Esophagus (tissue), 2 donors: ENCODE data around the gene MRPL40. TPM values are rescaled to one million over a fixed set of nuclear protein-coding genes. Genes with fewer than 3 reads are reported as not detected.

Source experiments
- H3K27ac ChIP-seq, 2 donors: one replicate each; pipeline ENCODE4 v1.5.1; 2013; ENCODE audit warnings: low read depth in 2 of 2, mild to moderate bottlenecking in 2 of 2, inconsistent platforms in 1 of 2, low read length in 1 of 2, moderate library complexity in 1 of 2
- H3K27me3 ChIP-seq, 2 donors: one replicate each; pipeline ENCODE4 v1.6.1; 2013; ENCODE audit warnings: low read length in 2 of 2, control low read depth in 1 of 2, mild to moderate bottlenecking in 1 of 2; ENCODE audit not compliant: insufficient read depth in 2 of 2, control insufficient read depth in 1 of 2
- H3K36me3 ChIP-seq, 2 donors: one replicate each; pipeline ENCODE4 v1.6.1; 2013; ENCODE audit warnings: low read length in 1 of 2; ENCODE audit not compliant: control insufficient read depth in 2 of 2, insufficient read depth in 2 of 2
- H3K4me1 ChIP-seq, 2 donors: one replicate each; pipeline ENCODE4 v1.6.1; 2013; ENCODE audit warnings: low read length in 1 of 2; ENCODE audit not compliant: control insufficient read depth in 2 of 2, insufficient read depth in 2 of 2
- H3K4me3 ChIP-seq, 2 donors: one replicate each; pipeline ENCODE4 v1.5.1; 2013; ENCODE audit warnings: low read length in 2 of 2, mild to moderate bottlenecking in 2 of 2, low read depth in 1 of 2, moderate library complexity in 1 of 2
- H3K9me3 ChIP-seq, 2 donors: one replicate each; pipeline ENCODE4 v1.6.1; 2013; ENCODE audit warnings: mild to moderate bottlenecking in 2 of 2, low read depth in 1 of 2, low read length in 1 of 2, moderate library complexity in 1 of 2; ENCODE audit not compliant: control insufficient read depth in 2 of 2, insufficient read depth in 1 of 2
- WGBS, 2 donors: extraction: QIAGEN DNeasy Blood & Tissue Kit; methylation state at CpG; one replicate each; pipeline ENCODE4 v1.1.7; 2013; 5-methylcytosine and 5-hydroxymethylcytosine counted together
- polyA plus RNA-seq, 2 donors: library from polyadenylated mRNA; stranded (reverse); fragments of 200-250 nt; gene quantifications; one replicate each; pipeline ENCODE4 v1.2.3, GENCODE V29; 2013
- donor health status: healthy with polysubstance abuse.
- donor health status: Bipolar disorder and iron deficiency.

Gene MRPL40
- polyA plus RNA-seq, 2 donors: 27.9 to 46.2 TPM

- WGBS, 2 donors: 0 to 1% methylated on average over 85 to 92 of the region's 92 CpGs
- H3K27me3 ChIP-seq: no peaks in the 10 kb centered on the region
- H3K27ac ChIP-seq: peak within 1 kb of the TSS; percentile 83 to 91
- H3K9me3 ChIP-seq: no peaks in the 10 kb centered on the region
- H3K4me3 ChIP-seq: peak within 1 kb of the TSS; percentile 66 to 79
- peaks cover 2 to 12% of the 10 kb centered on the region in 2 donors for H3K4me1 ChIP-seq
- H3K36me3 ChIP-seq: peaks cover 7 to 9% of the 10 kb centered on the region in 2 donors
Measured at GRCh38 chr22:19447330-19448075, 15.2 kb downstream of the MRPL40 start, which contains the start of gene C22orf39. Gene C22orf39 (minus strand): TSS chr22:19447711. CDS start chr22:19447688, 23 bp downstream.

DNA sequence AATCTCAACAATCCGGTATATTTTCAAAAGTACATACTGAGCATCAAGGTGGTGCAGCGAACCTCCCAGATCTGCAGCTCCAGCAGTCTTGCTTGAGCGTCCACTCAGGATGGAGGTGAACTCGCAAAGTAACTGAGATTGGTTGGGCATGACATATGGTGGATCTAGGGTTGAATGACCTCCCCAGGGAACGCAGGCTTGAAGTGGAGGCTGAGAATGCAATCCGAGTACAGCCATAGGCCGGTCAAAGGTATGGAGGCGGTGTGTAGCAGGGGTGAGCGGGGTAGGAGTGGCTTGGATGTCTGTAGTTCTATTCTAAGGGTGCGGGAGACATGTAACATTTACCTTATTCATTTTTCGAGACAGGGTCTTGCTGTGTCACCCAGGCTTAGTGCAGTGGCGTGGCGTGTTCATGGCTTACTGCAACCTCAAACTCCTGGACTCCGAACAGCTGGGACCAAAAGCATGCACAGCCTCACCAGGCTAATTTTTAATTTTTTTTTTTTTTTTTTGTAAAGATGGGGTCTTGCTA lies 15.8 kb downstream of the MRPL40 start:
- H3K27me3 ChIP-seq: no peaks in the 10 kb centered on the region
- no peaks in the 10 kb centered on the region for H3K9me3 ChIP-seq
- 13% methylated on average over 14 of the region's 14 CpGs for whole genome bisulfite sequencing, 2 donors
- H3K27ac ChIP-seq: peak overlapping the region; percentile 83 to 87
- peaks cover 8 to 9% of the 10 kb centered on the region in 2 donors for H3K36me3 ChIP-seq
- H3K4me3 ChIP-seq: peak overlapping the region; percentile 66 to 79
- peaks cover 2 to 12% of the 10 kb centered on the region in 2 donors for H3K4me1 ChIP-seq

DNA sequence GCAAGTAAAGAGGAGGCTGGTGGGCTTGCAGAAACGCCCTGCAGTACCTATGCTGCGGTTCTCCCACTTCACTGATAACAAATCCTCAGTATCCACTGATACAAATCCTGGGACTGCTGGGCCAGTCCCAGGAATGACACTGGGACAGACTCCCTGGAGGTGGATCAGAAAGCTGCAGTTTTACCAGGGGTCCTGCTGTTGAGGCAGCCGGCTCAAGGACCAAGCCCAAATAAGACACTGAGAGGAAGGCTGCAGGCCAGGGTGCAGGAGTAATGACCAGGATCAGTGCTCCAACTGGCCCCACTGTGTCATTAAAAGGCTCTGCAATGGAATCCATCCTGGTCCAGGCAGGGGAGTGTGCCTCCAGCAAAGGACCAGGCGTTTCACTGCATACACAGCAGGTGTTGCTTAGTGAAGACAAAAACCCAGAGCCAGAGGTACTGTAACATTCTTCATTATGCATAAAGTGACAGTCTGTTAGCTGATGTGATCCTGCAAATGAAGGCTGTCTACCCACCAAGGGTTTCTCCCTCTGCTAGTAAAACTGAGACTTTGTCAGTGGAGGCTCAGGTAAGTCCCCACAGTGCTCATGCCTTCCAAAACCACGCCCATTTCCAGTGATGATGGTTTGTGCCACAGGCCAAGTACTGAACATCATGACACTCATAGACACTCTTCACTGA lies 16.5 kb downstream of the MRPL40 start:
- Histone ChIP-seq H3K4me1 (peaks cover 2 to 7% of the 10 kb centered on the region in 2 donors), H3K27ac (no peak overlapping the region), H3K4me3 (no peak overlapping the region), H3K36me3 (peaks cover 10 to 16% of the 10 kb centered on the region in 2 donors), H3K9me3 (no peaks in the 10 kb centered on the region), H3K27me3 (no peaks in the 10 kb centered on the region)
- WGBS, 2 donors: 76 to 78% methylated on average over 5 of the region's 5 CpGs

DNA sequence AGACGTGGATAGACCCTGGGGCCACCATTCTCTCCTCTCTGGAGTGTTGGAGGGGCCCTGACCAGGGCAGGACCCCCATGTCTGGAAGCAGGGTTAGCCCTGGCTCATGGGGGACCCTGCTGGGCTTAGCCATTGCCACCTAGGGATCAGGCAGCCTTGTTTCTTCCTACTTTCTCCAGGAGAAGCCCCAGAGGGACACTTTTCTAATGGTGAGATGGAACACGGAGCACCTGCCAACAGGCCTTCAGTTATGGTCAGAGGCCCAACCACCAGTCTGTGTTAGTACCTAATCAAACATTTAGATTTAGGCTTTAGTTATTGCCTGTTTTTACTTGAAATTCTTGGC lies 17.1 kb downstream of the MRPL40 start:
- Histone ChIP-seq H3K27me3 (no peaks in the 10 kb centered on the region), H3K36me3 (peaks cover 11 to 14% of the 10 kb centered on the region in 2 donors), H3K9me3 (no peaks in the 10 kb centered on the region), H3K27ac (no peak overlapping the region), H3K4me1 (peaks cover 2 to 7% of the 10 kb centered on the region in 2 donors), H3K4me3 (no peak overlapping the region)
- WGBS, 2 donors: 71 to 77% methylated on average over 2 of the region's 2 CpGs

DNA sequence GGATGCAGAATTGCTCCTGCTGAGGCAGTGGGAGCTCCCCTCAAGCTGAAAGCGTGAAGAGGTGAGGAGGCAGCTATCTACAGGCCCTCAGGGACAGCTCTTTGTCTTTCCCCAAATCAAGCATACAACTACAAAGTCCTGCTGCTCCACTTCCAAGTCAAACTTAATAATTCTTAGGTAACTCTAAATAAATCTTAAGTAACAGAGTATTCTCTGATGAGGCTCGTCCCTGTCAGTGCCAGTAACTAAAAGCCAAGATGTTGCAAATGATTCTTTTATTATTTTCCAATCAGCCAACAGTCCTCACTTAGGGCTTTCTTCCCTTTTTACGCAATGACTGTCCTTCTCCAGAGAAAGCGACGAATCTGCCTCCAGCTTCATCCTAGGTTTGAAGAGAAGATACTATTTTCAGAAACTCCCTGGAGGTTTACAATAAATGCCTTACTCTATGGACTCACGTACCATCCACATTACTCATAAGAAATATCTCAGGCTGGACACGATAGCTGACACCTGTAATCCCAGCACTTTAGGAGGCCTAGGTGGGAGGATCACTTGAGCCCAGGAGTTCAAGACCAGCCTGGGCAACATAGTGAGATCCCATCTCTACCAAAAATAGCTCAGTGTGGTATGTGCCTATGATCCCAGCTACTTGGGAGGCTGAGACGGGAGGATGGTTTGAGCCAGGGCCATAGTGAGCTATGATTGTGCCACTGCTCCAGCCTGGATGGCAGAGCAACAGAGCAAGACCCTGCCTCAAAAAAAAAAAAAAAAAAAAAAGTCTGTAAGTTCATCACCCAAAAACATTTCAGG lies 18.2 kb downstream of the MRPL40 start:
- Histone ChIP-seq H3K36me3 (peaks cover 21 to 22% of the 10 kb centered on the region in 2 donors), H3K27ac (no peak overlapping the region), H3K27me3 (no peaks in the 10 kb centered on the region), H3K4me1 (peaks cover 2 to 7% of the 10 kb centered on the region in 2 donors), H3K9me3 (no peaks in the 10 kb centered on the region), H3K4me3 (no peak overlapping the region)
- WGBS, 2 donors: 87 to 88% methylated on average over 8 of the region's 8 CpGs

DNA sequence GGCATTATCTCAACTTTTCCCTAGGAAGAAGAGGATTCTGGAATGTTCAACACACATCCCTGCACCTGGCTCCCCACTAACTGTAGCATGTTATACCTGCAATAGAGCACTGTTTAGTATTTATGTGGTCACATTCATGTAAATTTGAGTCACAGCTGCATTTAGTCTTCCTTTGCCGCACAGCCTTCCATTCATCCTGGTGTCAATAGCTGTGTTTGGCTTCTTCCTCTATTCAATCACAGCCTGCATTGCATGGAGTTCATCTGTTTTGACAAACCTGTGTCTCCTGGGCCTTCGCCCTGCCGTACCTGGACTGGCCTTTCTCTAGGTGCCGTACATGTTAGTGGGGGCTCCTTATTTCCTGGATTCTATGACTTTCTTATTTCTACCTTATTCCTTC lies 19.2 kb downstream of the MRPL40 start:
- no peaks in the 10 kb centered on the region for H3K9me3 ChIP-seq
- H3K4me1 ChIP-seq: peaks cover 2 to 4% of the 10 kb centered on the region in 2 donors
- no peaks in the 10 kb centered on the region for H3K27me3 ChIP-seq
- no peak overlapping the region for H3K4me3 ChIP-seq
- 96 to 97% methylated on average over 4 of the region's 4 CpGs for WGBS, 2 donors
- H3K36me3 ChIP-seq: peaks cover 29 to 30% of the 10 kb centered on the region in 2 donors
- H3K27ac ChIP-seq: no peak overlapping the region

DNA sequence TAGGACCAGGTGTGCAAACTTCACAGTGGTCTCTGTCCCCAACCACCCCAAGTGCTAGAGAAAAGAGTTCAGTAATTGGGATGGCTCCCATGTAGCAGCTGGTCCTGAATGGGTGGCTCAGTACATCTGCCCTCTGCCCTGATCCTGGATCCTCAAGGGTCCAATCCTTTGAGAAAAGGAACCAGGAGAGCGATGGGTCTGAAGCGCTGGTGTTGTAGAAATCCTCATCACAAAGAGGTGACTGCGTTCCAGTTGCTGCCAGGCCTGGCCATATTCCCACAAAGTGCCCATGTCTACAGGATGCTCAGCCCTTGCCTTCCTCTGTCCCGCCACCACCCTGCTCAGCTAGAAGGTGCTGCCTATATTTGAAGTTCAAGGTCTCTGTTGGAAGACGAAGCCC lies 21.4 kb downstream of the MRPL40 start:
- Histone ChIP-seq H3K4me3 (no peak overlapping the region), H3K27me3 (no peaks in the 10 kb centered on the region), H3K9me3 (no peaks in the 10 kb centered on the region), H3K27ac (no peak overlapping the region), H3K4me1 (peaks cover 0 to 1% of the 10 kb centered on the region in 2 donors), H3K36me3 (peaks cover 35 to 37% of the 10 kb centered on the region in 2 donors)
- WGBS, 2 donors: 97 to 99% methylated on average over 5 of the region's 5 CpGs

DNA sequence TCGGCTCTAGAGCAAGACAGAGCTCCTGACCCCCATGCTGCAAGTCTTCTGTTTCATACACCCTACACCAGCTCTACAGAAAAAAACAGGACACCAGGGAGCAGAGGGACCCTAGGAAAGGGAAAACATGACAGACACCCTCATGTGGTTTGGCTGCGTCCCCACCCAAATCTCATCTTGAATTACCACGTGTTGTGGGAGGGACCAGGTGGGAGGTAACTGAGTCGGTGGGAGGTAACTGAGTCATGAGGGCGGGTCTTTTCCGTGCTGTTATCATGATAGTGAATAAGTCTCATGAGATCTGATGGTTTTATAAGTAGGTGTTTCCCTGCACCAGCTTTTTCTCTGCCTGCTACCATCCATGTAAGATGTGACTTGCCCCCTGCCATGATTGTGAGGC lies 21.8 kb downstream of the MRPL40 start:
- peaks cover 35 to 37% of the 10 kb centered on the region in 2 donors for H3K36me3 ChIP-seq
- WGBS, 2 donors: 75 to 78% methylated on average over 6 of the region's 6 CpGs

DNA sequence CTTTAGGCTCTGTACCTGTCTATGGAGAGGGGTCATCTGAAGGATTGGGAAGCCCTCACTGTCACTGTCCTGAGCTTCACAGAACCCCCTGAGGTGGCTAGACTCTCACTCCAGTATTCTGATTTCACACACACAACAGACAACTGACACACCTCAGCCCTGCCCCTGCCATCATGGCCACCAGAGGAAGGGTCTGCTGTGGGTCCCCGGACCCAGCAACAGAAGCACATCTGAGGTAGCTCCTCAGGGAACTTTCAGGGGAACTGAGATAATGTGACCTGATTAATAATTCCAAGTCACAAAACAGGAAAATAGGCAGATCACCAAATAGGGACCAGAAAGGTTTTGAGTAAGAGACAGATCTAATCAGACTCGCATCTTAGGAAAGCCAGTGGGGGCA lies 22.7 kb downstream of the MRPL40 start:
- no peaks in the 10 kb centered on the region for H3K9me3 ChIP-seq
- H3K4me1 ChIP-seq: no peaks in the 10 kb centered on the region
- no peak overlapping the region for H3K4me3 ChIP-seq
- H3K36me3 ChIP-seq: peaks cover 35 to 37% of the 10 kb centered on the region in 2 donors
- H3K27me3 ChIP-seq: no peaks in the 10 kb centered on the region
- WGBS, 2 donors: 87 to 99% methylated on average over 2 of the region's 2 CpGs
- no peak overlapping the region for H3K27ac ChIP-seq

More for the DNA sequence above, 21.8 kb downstream of the MRPL40 start:
- Histone ChIP-seq H3K27me3 (no peaks in the 10 kb centered on the region), H3K9me3 (no peaks in the 10 kb centered on the region), H3K4me1 (no peaks in the 10 kb centered on the region), H3K4me3 (no peak overlapping the region), H3K27ac (no peak overlapping the region)
